ENCODE data around the gene GPR137.
A peak's percentile ranks its signal among the peaks of the same experiment; 100 is the strongest.

GPR137 gene

GRCh38 chr11:64268893-64269539, 16.6 kb upstream of the GPR137 start:
- Mint-ChIP-seq H3K27ac (peak overlapping the region; percentile 98), H3K36me3 (ENCODE audit: low read depth) (no peaks in the 10 kb centered on the region), H3K27me3 (ENCODE audit: low read depth, poor library complexity) (no peaks in the 10 kb centered on the region), H3K9me3 (no peaks in the 10 kb centered on the region), H3K4me1 (peaks cover 40% of the 10 kb centered on the region), H3K4me3 (peak overlapping the region; percentile 97)
- TF ChIP-seq, protein P1, sequence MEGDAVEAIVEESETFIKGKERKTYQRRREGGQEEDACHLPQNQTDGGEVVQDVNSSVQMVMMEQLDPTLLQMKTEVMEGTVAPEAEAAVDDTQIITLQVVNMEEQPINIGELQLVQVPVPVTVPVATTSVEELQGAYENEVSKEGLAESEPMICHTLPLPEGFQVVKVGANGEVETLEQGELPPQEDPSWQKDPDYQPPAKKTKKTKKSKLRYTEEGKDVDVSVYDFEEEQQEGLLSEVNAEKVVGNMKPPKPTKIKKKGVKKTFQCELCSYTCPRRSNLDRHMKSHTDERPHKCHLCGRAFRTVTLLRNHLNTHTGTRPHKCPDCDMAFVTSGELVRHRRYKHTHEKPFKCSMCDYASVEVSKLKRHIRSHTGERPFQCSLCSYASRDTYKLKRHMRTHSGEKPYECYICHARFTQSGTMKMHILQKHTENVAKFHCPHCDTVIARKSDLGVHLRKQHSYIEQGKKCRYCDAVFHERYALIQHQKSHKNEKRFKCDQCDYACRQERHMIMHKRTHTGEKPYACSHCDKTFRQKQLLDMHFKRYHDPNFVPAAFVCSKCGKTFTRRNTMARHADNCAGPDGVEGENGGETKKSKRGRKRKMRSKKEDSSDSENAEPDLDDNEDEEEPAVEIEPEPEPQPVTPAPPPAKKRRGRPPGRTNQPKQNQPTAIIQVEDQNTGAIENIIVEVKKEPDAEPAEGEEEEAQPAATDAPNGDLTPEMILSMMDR (IDR thresholded peaks at IDR 0.05), result no peak
- peak; percentile 46 for DNase-seq

DNA sequence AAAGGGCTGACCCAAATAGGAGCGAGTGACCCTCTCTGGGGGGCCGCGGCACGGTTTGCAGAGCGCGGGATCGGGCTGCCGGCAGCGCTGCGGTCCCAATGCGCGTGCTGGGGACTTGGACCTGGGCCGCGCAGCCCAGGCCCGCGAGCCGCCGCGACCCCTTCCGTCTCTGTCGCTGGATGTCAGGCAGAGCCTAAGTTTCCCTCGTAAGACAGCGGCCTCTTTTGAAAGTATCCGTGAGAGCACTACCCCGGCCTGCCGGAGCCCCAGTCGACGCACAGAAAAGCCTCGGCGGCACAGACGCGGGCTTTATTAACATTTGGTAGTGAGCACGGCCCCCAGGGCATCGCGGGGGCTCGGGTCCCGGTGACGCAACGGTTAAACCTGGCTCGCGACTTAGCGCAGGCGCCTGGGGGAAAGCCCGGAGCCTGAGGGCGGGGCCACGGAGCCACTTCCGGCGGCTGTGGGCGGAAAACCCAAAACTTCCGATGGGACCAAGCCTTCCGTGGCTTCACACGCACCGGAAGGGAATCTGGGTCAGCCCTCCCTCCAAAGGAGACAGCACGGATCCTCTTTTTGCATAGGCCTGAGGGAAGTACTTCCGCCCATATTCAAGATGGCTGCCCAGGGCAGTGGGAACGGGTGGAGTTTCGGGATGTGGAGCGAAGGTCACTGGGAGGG, 16.0 kb upstream of the GPR137 start:
- Mint-ChIP-seq H3K4me1 (peaks cover 34% of the 10 kb centered on the region), H3K9me3 (no peaks in the 10 kb centered on the region), H3K27me3 (ENCODE audit: low read depth, poor library complexity) (no peaks in the 10 kb centered on the region), H3K4me3 (peak overlapping the region; percentile 97), H3K27ac (peak overlapping the region; percentile 100), H3K36me3 (ENCODE audit: low read depth) (no peaks in the 10 kb centered on the region)
- TF ChIP-seq, protein P1 (IDR thresholded peaks at IDR 0.05), result no peak
- DNase-seq, result peak; percentile 97

DNA sequence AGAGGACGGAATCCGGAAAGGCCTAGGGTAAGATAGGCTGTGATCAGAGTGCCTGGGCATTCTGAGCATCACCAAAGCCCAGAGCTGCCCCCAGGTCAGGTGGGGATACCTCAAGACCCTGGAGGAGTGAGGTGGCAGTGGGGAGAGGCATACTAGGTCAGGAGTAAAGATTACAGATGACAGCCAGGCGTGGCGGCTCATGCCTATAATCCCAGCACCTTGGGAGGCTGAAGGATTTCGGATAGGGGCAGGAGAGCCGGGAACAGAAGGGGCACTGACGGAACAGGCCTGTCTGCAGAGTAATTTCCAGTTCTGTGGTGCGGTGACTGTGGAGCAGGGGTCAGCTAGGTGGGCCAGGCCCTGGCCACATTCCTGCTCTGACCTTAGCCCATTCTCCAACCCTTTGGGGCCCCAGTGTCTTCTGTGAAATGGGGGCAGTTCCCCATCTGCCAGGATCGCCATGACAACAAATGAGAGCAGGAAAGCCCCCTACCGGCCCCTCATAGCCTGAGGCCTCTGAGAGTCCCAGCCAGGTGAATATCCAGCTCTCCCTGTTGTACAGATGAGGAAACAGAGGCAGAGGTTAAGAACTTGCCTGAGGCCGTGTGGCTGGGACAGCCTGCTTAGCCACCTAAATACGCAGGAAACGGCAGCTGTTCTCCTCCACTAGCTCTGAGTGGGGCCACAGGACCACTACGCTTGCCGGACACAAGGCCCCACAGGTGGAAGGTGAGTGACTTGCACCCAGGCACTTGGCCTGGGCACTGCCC, 10.4 kb upstream of the GPR137 start:
- TF ChIP-seq, protein P1 (IDR thresholded peaks at IDR 0.05), result no peak
- Mint-ChIP-seq H3K9me3 (no peaks in the 10 kb centered on the region), H3K4me3 (no peak overlapping the region), H3K27ac (peak overlapping the region; percentile 22), H3K4me1 (peaks cover 16% of the 10 kb centered on the region), H3K27me3 (ENCODE audit: low read depth, poor library complexity) (no peaks in the 10 kb centered on the region), H3K36me3 (ENCODE audit: low read depth) (no peaks in the 10 kb centered on the region)
- no peak for DNase-seq

DNA sequence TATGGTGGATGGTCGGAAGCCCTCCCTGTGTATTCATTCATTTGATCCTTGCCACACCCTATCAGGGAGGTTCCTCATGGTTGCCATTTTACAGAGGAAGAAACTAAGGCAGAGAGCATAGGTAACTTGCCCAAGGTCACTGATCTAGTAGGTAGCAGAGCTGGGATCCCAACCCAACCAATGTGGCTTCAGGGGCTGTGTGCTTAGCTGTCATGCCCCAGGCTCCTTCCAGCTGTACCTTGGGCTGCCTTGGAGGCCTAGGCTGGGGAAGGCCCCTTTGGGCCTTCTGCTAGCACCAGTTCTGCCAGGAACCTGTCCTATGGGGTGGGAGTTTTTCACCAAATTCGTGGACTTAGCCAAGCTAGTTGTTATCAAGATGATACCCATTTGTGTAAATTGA, 9.8 kb upstream of the GPR137 start:
- TF ChIP-seq, protein P1 (IDR thresholded peaks at IDR 0.05), result no peak
- Mint-ChIP-seq H3K36me3 (ENCODE audit: low read depth) (no peaks in the 10 kb centered on the region), H3K27me3 (ENCODE audit: low read depth, poor library complexity) (no peaks in the 10 kb centered on the region), H3K27ac (no peak overlapping the region), H3K9me3 (no peaks in the 10 kb centered on the region), H3K4me3 (no peak overlapping the region), H3K4me1 (peaks cover 14% of the 10 kb centered on the region)
- DNase-seq, result no peak

GRCh38 chr11:64276653-64277431, 8.8 kb upstream of the GPR137 start:
- Mint-ChIP-seq H3K27ac (no peak overlapping the region), H3K4me3 (no peak overlapping the region), H3K27me3 (ENCODE audit: low read depth, poor library complexity) (no peaks in the 10 kb centered on the region), H3K4me1 (peaks cover 12% of the 10 kb centered on the region), H3K9me3 (no peaks in the 10 kb centered on the region), H3K36me3 (ENCODE audit: low read depth) (peaks cover 10% of the 10 kb centered on the region)
- TF ChIP-seq, protein P1 (IDR thresholded peaks at IDR 0.05), result no peak
- no peak for DNase-seq
